Fibroblast of villous mesenchyme (primary cell): ENCODE data around the gene ACOX3. TPM values are rescaled to one million over a fixed set of nuclear protein-coding genes. Genes with fewer than 3 reads are reported as not detected.
"Not testable (repeated sequence)": the region's sequence is repeated elsewhere in the genome, so short reads cannot be mapped to it uniquely, and the experiment has no call there.

ENCODE experiments used
- DNase-seq: peaks from one replicate; pipeline ENCODE4 v3.0.0-alpha.2; 2010; ENCODE audit warnings: low read depth
- H3K4me3 ChIP-seq: 2 replicates; pipeline ENCODE4 v1.5.1; 2011; ENCODE audit warnings: low read depth, mild to moderate bottlenecking, low read length
- CTCF ChIP-seq: IDR thresholded peaks from 2 replicates; pipeline ENCODE4 v1.5.1; 2012; ENCODE audit warnings: low read depth, mild to moderate bottlenecking, low read length; ENCODE audit not compliant: insufficient read depth
- total RNA-seq: library from RNA; depleted of rRNA; stranded (reverse); fragments of >200 nt; gene quantifications from 2 replicates; pipeline ENCODE4 v1.2.3, GENCODE V29; 2012

The ACOX3 gene
- total RNA-seq, 1 donor: 26.8 TPM

- H3K4me3 ChIP-seq: no peak overlapping the region
- TF ChIP-seq CTCF: no peak
- DNase-seq: no peak
These were observed 53.8 kb downstream of the ACOX3 start for GRCh38 chr4:8386731-8387130.

- not testable (repeated sequence) for DNase-seq
These were observed 54.4 kb downstream of the ACOX3 start for GRCh38 chr4:8386131-8386530.

GRCh38 chr4:8385611-8386010 is 54.9 kb downstream of the ACOX3 start:
- no peak for TF ChIP-seq CTCF
- DNase-seq: no peak
- H3K4me3 ChIP-seq: no peak overlapping the region

More at GRCh38 chr4:8386131-8386530, 54.4 kb downstream of the ACOX3 start:
- H3K4me3 ChIP-seq: not testable (repeated sequence)

- no peak for DNase-seq
- no peak for TF ChIP-seq CTCF
- H3K4me3 ChIP-seq: no peak overlapping the region
These were observed 55.4 kb downstream of the ACOX3 start for GRCh38 chr4:8385106-8385505.

- no peak for DNase-seq
- TF ChIP-seq CTCF: no peak
- no peak overlapping the region for H3K4me3 ChIP-seq
These were observed 56.0 kb downstream of the ACOX3 start for GRCh38 chr4:8384397-8385060.

GRCh38 chr4:8383451-8384160 is 56.9 kb downstream of the ACOX3 start:
- TF ChIP-seq CTCF: no peak
- peak; percentile 79 for DNase-seq
- no peak overlapping the region for H3K4me3 ChIP-seq

- DNase-seq: no peak
- H3K4me3 ChIP-seq: no peak overlapping the region
- no peak for TF ChIP-seq CTCF
These were observed 57.5 kb downstream of the ACOX3 start for GRCh38 chr4:8383016-8383415.
